ENCODE measurements around the gene HDAC1. TPM values are rescaled to one million over a fixed set of nuclear protein-coding genes. Genes with fewer than 3 reads are reported as not detected.

The HDAC1 gene
- total and polyA plus RNA-seq, 2 of the 13 experiments (the other 11 are each of a cell fraction or from before 2014, with no cell fraction given): 93.5 to 189 TPM

DNA sequence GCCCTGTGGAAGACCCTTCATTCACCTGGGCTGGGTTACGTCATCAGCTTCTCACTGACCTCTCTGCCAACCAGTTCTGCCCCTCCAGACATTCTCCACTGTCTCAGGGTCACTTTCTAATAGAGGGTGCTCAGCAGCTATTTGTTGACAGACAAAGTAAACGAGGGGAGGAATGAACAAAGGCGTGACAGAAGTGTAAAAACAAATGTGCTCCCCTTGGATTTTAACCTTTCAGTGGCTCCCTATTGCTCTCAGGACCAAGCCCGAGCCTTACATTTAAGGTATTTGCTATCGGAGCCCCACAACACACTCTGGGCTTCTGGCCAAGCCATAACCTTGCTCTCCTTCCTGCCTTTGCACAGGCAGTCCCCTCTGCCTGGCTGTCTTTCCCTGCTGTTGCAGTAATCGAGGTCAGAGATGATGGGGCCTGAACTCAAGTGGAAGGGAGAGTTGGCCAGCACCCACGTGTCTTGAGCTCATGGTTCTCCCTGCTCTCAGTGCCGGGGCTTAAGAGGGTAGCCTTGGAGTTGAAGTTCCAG lies 53.5 kb downstream of the HDAC1 start (continued):
- TF ChIP-seq, protein P1, sequence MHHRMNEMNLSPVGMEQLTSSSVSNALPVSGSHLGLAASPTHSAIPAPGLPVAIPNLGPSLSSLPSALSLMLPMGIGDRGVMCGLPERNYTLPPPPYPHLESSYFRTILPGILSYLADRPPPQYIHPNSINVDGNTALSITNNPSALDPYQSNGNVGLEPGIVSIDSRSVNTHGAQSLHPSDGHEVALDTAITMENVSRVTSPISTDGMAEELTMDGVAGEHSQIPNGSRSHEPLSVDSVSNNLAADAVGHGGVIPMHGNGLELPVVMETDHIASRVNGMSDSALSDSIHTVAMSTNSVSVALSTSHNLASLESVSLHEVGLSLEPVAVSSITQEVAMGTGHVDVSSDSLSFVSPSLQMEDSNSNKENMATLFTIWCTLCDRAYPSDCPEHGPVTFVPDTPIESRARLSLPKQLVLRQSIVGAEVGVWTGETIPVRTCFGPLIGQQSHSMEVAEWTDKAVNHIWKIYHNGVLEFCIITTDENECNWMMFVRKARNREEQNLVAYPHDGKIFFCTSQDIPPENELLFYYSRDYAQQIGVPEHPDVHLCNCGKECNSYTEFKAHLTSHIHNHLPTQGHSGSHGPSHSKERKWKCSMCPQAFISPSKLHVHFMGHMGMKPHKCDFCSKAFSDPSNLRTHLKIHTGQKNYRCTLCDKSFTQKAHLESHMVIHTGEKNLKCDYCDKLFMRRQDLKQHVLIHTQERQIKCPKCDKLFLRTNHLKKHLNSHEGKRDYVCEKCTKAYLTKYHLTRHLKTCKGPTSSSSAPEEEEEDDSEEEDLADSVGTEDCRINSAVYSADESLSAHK (CRISPR knock-in tag; IDR thresholded peaks at IDR 0.05; ENCODE audit: borderline replicate concordance): no peak
- TF ChIP-seq, protein P2, sequence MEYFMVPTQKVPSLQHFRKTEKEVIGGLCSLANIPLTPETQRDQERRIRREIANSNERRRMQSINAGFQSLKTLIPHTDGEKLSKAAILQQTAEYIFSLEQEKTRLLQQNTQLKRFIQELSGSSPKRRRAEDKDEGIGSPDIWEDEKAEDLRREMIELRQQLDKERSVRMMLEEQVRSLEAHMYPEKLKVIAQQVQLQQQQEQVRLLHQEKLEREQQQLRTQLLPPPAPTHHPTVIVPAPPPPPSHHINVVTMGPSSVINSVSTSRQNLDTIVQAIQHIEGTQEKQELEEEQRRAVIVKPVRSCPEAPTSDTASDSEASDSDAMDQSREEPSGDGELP (IDR thresholded peaks at IDR 0.05; ENCODE audit: borderline replicate concordance, low read depth): peak; percentile 24; the same call in 1 of the 2 replicates
- TF ChIP-seq ZNF20 (CRISPR knock-in tag; IDR thresholded peaks at IDR 0.05) (no peak), GABPA (IDR thresholded peaks at IDR 0.05; ENCODE audit: low read depth, low read length) (no peak), GABPA (CRISPR knock-in tag; IDR thresholded peaks at IDR 0.05; ENCODE audit: low read depth) (0 out of 2 replicates have a peak, but pooled peaks have one; percentile 9), SMAD9 (CRISPR knock-in tag; IDR thresholded peaks at IDR 0.05) (no peak), MTA3 (CRISPR knock-in tag; IDR thresholded peaks at IDR 0.05) (no peak), PHF8 (CRISPR knock-in tag; IDR thresholded peaks at IDR 0.05) (no peak), MIER2 (CRISPR knock-in tag; IDR thresholded peaks at IDR 0.05) (no peak), HDAC2 (CRISPR knock-in tag; IDR thresholded peaks at IDR 0.05) (peak; percentile 54; the same call in 1 of the 2 replicates), SRSF4 (IDR thresholded peaks at IDR 0.05; ENCODE audit: low read depth, low read length, poor library complexity, severe bottlenecking) (no peak), RAD51 (IDR thresholded peaks at IDR 0.05; ENCODE audit: borderline replicate concordance) (no peak), JUND (CRISPR knock-in tag; IDR thresholded peaks at IDR 0.05) (no peak), ESRRA (CRISPR knock-in tag; IDR thresholded peaks at IDR 0.05; ENCODE audit: low read depth) (no peak), ZBTB42 (CRISPR knock-in tag; IDR thresholded peaks at IDR 0.05) (no peak), FOXA1 (IDR thresholded peaks at IDR 0.05) (no peak), FOXA1 (CRISPR knock-in tag; IDR thresholded peaks at IDR 0.05) (no peak), ZNF605 (CRISPR knock-in tag; IDR thresholded peaks at IDR 0.05) (no peak), NRL (CRISPR knock-in tag; IDR thresholded peaks at IDR 0.05; ENCODE audit: borderline replicate concordance) (no peak), ETV5 (CRISPR knock-in tag; IDR thresholded peaks at IDR 0.05; ENCODE audit: borderline replicate concordance) (peak; percentile 32; the same call in 1 of the 2 replicates), PHF20 (CRISPR knock-in tag; IDR thresholded peaks at IDR 0.05) (no peak), ZNF205 (CRISPR knock-in tag; IDR thresholded peaks at IDR 0.05) (no peak)
- TF ChIP-seq, protein P3, sequence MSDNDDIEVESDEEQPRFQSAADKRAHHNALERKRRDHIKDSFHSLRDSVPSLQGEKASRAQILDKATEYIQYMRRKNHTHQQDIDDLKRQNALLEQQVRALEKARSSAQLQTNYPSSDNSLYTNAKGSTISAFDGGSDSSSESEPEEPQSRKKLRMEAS (IDR thresholded peaks at IDR 0.05): peak; percentile 67
- TF ChIP-seq, protein P4, sequence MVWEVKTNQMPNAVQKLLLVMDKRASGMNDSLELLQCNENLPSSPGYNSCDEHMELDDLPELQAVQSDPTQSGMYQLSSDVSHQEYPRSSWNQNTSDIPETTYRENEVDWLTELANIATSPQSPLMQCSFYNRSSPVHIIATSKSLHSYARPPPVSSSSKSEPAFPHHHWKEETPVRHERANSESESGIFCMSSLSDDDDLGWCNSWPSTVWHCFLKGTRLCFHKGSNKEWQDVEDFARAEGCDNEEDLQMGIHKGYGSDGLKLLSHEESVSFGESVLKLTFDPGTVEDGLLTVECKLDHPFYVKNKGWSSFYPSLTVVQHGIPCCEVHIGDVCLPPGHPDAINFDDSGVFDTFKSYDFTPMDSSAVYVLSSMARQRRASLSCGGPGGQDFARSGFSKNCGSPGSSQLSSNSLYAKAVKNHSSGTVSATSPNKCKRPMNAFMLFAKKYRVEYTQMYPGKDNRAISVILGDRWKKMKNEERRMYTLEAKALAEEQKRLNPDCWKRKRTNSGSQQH (CRISPR knock-in tag; IDR thresholded peaks at IDR 0.05; ENCODE audit: low read depth): peak; percentile 77; the same call in 1 of the 2 replicates
- TF ChIP-seq, protein P5, sequence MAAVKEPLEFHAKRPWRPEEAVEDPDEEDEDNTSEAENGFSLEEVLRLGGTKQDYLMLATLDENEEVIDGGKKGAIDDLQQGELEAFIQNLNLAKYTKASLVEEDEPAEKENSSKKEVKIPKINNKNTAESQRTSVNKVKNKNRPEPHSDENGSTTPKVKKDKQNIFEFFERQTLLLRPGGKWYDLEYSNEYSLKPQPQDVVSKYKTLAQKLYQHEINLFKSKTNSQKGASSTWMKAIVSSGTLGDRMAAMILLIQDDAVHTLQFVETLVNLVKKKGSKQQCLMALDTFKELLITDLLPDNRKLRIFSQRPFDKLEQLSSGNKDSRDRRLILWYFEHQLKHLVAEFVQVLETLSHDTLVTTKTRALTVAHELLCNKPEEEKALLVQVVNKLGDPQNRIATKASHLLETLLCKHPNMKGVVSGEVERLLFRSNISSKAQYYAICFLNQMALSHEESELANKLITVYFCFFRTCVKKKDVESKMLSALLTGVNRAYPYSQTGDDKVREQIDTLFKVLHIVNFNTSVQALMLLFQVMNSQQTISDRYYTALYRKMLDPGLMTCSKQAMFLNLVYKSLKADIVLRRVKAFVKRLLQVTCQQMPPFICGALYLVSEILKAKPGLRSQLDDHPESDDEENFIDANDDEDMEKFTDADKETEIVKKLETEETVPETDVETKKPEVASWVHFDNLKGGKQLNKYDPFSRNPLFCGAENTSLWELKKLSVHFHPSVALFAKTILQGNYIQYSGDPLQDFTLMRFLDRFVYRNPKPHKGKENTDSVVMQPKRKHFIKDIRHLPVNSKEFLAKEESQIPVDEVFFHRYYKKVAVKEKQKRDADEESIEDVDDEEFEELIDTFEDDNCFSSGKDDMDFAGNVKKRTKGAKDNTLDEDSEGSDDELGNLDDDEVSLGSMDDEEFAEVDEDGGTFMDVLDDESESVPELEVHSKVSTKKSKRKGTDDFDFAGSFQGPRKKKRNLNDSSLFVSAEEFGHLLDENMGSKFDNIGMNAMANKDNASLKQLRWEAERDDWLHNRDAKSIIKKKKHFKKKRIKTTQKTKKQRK (IDR thresholded peaks at IDR 0.05; ENCODE audit: low read length): no peak

Measured in HepG2 (cell line).